Measurements from ENCODE around the gene IL36RN.

GRCh38 chr2:113081488-113082210 is 22.7 kb downstream of the IL36RN start:
- TF ChIP-seq CTCF (IDR thresholded peaks at IDR 0.05; ENCODE audit: insufficient read depth, low read depth, low read length) (no peak), EZH2 (IDR thresholded peaks at IDR 0.05; ENCODE audit: insufficient read depth, low read length) (no peak)
